ENCODE results near the gene MON2. TPM values are rescaled to one million over a fixed set of nuclear protein-coding genes. Genes with fewer than 3 reads are reported as not detected.

The MON2 gene
- total and polyA plus RNA-seq, 2 of the 13 experiments (the other 11 are each of a cell fraction or from before 2014, with no cell fraction given): 10.5 to 24.8 TPM

DNA sequence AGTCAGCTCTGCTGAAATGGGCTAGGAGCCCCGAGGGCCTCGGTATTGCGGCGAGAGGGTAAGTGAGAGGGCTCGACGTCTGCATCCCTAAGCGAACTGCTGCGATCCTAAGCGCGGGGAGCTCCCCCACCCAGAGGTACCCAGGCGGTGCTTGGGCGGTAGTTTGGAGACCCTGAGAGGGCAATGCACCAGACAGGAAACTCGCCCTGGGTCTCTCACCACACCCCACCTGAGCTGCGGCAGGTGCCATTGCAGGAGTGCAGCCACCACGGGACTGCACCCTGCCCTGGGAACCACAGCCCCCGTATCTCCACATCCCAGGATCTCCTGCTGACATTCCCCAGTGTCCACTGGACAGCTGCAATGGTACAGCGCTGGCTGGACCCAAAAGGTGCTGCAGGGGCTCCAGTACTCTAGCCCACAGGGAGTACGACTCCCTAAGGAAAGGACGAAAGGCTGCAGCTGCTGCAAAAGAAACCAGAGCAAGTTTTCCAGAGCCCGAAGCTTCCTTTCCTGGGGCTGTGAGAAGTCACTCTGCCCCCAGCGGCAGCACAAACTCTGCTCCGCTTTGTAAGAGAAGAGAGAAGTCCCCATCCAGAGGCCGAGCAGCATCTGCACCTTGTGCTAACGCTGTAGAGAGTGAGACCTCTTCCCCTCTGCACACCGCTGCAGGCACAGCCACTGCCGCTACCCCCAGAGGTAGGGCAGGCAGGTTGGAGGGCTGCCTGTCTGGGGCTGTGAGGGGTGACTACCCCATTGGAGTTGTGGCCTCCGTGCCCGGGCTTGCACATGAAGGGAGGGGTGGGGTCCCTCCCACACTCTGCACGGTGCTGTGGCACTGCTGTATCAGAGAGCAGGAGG is 31.1 kb upstream of the MON2 start (continued):
- TF ChIP-seq GFI1 (CRISPR knock-in tag; IDR thresholded peaks at IDR 0.05; ENCODE audit: borderline replicate concordance): no peak
- 0 out of 2 replicates have a peak, but pooled peaks have one; percentile 49 for TF ChIP-seq ZNF776 (CRISPR knock-in tag; IDR thresholded peaks at IDR 0.05)
- TF ChIP-seq ZNF253 (CRISPR knock-in tag; IDR thresholded peaks at IDR 0.05; ENCODE audit: borderline replicate concordance): no peak
- TF ChIP-seq MTA1 (CRISPR knock-in tag; IDR thresholded peaks at IDR 0.05; ENCODE audit: borderline replicate concordance): 0 out of 2 replicates have a peak, but pooled peaks have one; percentile 22
- no peak for TF ChIP-seq GTF2F1 (IDR thresholded peaks at IDR 0.05; ENCODE audit: low read length)
- no peak for TF ChIP-seq HIVEP1 (CRISPR knock-in tag; IDR thresholded peaks at IDR 0.05)
- no peak for TF ChIP-seq RAD21 (CRISPR knock-in tag; IDR thresholded peaks at IDR 0.05)
- TF ChIP-seq SALL2 (CRISPR knock-in tag; IDR thresholded peaks at IDR 0.05): no peak
- TF ChIP-seq ZNF547 (CRISPR knock-in tag; IDR thresholded peaks at IDR 0.05): no peak
- peak; percentile 27; the same call in 1 of the 2 replicates for TF ChIP-seq ZNF501 (CRISPR knock-in tag; IDR thresholded peaks at IDR 0.05)
- TF ChIP-seq PLRG1 (conservative IDR thresholded peaks at IDR 0.05): no peak
- TF ChIP-seq HOXA9 (CRISPR knock-in tag; IDR thresholded peaks at IDR 0.05; ENCODE audit: borderline replicate concordance): no peak
- TF ChIP-seq, protein P1, sequence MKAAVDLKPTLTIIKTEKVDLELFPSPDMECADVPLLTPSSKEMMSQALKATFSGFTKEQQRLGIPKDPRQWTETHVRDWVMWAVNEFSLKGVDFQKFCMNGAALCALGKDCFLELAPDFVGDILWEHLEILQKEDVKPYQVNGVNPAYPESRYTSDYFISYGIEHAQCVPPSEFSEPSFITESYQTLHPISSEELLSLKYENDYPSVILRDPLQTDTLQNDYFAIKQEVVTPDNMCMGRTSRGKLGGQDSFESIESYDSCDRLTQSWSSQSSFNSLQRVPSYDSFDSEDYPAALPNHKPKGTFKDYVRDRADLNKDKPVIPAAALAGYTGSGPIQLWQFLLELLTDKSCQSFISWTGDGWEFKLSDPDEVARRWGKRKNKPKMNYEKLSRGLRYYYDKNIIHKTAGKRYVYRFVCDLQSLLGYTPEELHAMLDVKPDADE (CRISPR knock-in tag; IDR thresholded peaks at IDR 0.05): no peak
- TF ChIP-seq, protein P2, sequence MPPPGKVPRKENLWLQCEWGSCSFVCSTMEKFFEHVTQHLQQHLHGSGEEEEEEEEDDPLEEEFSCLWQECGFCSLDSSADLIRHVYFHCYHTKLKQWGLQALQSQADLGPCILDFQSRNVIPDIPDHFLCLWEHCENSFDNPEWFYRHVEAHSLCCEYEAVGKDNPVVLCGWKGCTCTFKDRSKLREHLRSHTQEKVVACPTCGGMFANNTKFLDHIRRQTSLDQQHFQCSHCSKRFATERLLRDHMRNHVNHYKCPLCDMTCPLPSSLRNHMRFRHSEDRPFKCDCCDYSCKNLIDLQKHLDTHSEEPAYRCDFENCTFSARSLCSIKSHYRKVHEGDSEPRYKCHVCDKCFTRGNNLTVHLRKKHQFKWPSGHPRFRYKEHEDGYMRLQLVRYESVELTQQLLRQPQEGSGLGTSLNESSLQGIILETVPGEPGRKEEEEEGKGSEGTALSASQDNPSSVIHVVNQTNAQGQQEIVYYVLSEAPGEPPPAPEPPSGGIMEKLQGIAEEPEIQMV (CRISPR knock-in tag; IDR thresholded peaks at IDR 0.05; ENCODE audit: low read depth): no peak
- no peak for TF ChIP-seq MAF1 (CRISPR knock-in tag; IDR thresholded peaks at IDR 0.05; ENCODE audit: borderline replicate concordance)
- TF ChIP-seq HDAC2 (CRISPR knock-in tag; IDR thresholded peaks at IDR 0.05): 0 out of 2 replicates have a peak, but pooled peaks have one; percentile 13
- TF ChIP-seq, protein P3, sequence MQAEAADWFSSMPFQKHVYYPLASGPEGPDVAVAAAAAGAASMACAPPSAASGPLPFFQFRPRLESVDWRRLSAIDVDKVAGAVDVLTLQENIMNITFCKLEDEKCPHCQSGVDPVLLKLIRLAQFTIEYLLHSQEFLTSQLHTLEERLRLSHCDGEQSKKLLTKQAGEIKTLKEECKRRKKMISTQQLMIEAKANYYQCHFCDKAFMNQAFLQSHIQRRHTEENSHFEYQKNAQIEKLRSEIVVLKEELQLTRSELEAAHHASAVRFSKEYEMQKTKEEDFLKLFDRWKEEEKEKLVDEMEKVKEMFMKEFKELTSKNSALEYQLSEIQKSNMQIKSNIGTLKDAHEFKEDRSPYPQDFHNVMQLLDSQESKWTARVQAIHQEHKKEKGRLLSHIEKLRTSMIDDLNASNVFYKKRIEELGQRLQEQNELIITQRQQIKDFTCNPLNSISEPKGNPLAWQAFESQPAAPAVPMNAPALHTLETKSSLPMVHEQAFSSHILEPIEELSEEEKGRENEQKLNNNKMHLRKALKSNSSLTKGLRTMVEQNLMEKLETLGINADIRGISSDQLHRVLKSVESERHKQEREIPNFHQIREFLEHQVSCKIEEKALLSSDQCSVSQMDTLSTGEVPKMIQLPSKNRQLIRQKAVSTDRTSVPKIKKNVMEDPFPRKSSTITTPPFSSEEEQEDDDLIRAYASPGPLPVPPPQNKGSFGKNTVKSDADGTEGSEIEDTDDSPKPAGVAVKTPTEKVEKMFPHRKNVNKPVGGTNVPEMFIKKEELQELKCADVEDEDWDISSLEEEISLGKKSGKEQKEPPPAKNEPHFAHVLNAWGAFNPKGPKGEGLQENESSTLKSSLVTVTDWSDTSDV (CRISPR knock-in tag; IDR thresholded peaks at IDR 0.05): no peak
- TF ChIP-seq, protein P4, sequence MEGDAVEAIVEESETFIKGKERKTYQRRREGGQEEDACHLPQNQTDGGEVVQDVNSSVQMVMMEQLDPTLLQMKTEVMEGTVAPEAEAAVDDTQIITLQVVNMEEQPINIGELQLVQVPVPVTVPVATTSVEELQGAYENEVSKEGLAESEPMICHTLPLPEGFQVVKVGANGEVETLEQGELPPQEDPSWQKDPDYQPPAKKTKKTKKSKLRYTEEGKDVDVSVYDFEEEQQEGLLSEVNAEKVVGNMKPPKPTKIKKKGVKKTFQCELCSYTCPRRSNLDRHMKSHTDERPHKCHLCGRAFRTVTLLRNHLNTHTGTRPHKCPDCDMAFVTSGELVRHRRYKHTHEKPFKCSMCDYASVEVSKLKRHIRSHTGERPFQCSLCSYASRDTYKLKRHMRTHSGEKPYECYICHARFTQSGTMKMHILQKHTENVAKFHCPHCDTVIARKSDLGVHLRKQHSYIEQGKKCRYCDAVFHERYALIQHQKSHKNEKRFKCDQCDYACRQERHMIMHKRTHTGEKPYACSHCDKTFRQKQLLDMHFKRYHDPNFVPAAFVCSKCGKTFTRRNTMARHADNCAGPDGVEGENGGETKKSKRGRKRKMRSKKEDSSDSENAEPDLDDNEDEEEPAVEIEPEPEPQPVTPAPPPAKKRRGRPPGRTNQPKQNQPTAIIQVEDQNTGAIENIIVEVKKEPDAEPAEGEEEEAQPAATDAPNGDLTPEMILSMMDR (CRISPR knock-in tag; IDR thresholded peaks at IDR 0.05): peak; percentile 63
- no peak for TF ChIP-seq DNMT3B (CRISPR knock-in tag; conservative IDR thresholded peaks at IDR 0.05)
- TF ChIP-seq FOSL2 (CRISPR knock-in tag; IDR thresholded peaks at IDR 0.05): no peak
- TF ChIP-seq KAT8 (CRISPR knock-in tag; IDR thresholded peaks at IDR 0.05): no peak
- TF ChIP-seq ZNF768 (CRISPR knock-in tag; IDR thresholded peaks at IDR 0.05): no peak
- peak; percentile 45; the same call in 1 of the 2 replicates for TF ChIP-seq SALL1 (CRISPR knock-in tag; IDR thresholded peaks at IDR 0.05)
- TF ChIP-seq ETV5 (CRISPR knock-in tag; IDR thresholded peaks at IDR 0.05; ENCODE audit: borderline replicate concordance): 0 out of 2 replicates have a peak, but pooled peaks have one; percentile 17
